NCI-H2107 treated with DMSO at 0.1 percent for 48 hours (cell line): ENCODE data around the gene AKR1D1.

Source experiments
- DNase-seq: peaks from one replicate; lab custom pipeline; 2025; ENCODE audit not compliant: unreplicated experiment; lab: John Stamatoyannopoulos, UW

AKR1D1 gene

DNA sequence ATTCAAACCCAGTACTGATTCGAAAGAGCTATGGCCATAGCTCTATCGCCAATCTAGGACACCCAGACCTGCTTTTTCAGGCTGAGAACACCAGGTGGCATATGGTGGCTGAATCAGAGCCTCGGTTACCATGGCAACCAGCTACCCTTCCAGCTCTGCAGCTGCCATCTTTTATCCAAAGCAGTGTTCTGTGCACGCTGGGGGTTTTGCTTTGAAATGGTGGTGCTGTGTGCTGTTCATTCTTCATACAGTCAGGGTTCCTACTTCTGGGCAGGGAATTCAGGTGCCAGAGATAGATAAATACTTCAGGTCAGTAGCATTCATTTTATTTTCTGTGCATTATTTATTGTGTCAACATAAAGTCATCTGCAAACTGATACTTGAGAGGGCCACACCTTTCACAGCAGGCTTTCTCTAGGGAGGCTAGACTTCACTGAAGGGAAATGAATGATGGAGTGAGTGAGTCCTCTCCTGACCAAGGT lies 85.4 kb downstream of the AKR1D1 start:
- peak; percentile 94 for DNase-seq

DNA sequence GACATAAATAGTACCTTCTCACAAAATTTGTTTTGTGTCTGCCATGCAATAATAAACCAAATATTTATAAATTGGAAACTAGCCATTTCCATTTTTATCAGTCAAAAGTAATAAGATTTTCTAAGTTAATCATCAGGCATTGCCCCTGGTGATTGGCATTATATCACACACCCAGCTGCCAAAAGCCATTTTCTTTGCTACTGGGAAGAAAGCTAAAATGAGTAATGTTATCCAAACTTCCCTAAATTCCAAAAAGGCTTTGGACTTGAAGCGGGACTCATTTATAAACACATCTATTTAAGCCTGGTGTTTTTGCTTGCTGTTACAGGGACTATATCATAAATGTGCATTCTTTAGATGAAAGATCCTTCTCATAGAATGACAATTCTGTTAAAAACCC lies 86.0 kb downstream of the AKR1D1 start:
- no peak for DNase-seq

DNA sequence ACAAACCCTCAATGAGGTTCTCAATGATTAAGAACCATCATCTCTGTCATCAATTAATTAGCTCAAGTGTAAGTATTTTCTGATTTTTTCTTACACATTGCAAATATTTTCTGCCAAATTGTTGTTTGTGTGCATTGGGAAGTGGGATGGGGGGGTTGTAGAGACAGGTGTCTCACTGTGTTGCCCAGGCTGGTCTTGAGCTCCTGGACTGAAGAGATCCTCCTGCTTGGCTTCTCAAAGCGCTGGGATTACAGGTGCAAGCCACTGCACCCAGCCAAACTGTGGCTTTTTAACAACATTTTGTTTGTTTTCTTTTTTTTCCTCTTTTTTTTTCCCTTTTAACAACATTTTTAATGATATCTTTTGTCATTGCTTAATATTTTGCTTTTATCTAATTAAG lies 87.5 kb downstream of the AKR1D1 start:
- no peak for DNase-seq

DNA sequence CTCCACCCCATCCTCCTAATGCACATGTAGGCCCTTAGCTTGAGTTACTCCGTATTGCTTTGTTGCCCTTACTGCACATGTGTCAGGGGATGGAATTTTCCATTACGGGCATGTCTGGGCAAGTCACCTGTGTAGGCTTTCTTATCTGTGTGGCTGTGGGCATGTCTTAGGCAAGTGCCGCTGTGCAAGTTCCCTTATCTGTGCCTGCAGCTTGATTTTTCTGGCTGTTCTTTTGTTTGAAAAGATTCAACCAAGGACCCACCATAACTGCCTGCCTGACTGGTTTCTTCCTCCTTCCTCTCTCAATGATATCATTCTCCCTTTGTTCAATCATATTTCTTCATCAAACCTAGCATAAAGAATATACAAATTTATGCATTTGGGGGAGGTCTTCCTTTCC lies 88.5 kb downstream of the AKR1D1 start:
- no peak for DNase-seq

DNA sequence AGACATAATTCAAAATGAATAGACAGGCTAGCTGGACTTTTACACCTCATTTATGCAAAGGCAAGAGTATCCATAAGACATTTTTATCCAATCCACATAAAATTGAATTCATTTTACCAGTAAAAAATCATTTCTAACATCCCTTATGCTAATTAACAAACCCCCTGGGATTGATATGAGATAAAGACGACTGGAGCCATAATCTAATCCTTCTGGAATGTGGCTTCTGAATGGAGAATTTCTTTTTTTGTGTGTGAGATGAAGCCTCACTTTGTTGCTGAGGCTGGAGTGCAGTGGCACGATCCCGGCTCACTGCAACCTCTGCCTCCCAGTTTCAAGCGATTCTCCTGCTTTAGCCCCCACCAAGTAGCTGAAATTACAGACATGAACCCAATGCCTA lies 90.4 kb downstream of the AKR1D1 start:
- no peak for DNase-seq

DNA sequence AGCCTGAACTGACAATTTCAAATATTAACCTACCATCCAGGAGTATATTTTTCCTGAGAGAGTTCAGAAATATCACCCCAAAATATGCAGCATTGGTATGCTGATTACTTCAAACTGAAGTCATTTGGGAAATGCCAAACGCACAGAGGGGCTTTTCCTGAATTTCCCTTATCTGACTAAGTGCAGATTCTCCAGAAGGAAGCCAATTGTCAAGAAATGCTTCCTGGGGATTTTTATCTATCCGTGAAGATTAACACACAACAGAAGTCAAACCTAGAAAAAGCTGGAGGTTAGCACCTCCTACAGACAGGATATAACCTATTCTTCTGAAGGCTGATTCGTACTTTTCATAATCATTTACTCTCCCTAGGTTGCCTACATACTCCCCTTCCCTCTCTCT lies 91.0 kb downstream of the AKR1D1 start:
- no peak for DNase-seq

DNA sequence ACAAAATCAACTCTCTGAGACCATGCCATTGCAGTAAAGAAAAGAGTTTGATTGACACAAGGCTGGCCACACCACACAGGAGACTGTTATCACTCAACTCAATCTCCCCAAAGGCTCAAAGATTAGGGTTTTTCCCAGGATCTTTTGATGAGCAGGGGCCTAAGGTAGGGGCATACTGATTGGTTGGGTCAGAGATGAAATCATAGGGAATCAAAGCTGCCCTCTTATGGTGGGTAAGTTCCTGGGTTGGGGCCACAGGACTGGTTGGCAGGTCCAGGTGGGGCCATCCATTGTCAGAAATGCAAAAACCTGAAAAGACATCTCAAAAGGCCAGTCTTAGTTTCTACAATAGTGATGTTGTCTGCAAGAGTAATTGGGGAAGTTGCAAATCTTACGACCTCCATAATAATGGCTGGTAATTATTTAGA lies 91.6 kb downstream of the AKR1D1 start:
- DNase-seq, result no peak
